NCI-H2081 treated with DMSO at 0.1 percent for 48 hours (cell line): ENCODE results near the gene TTK.
A peak's percentile ranks its signal among the peaks of the same experiment; 100 is the strongest.

Experiments used
- DNase-seq: peaks from one replicate; lab custom pipeline; 2025; lab: John Stamatoyannopoulos, UW

The TTK gene

DNA sequence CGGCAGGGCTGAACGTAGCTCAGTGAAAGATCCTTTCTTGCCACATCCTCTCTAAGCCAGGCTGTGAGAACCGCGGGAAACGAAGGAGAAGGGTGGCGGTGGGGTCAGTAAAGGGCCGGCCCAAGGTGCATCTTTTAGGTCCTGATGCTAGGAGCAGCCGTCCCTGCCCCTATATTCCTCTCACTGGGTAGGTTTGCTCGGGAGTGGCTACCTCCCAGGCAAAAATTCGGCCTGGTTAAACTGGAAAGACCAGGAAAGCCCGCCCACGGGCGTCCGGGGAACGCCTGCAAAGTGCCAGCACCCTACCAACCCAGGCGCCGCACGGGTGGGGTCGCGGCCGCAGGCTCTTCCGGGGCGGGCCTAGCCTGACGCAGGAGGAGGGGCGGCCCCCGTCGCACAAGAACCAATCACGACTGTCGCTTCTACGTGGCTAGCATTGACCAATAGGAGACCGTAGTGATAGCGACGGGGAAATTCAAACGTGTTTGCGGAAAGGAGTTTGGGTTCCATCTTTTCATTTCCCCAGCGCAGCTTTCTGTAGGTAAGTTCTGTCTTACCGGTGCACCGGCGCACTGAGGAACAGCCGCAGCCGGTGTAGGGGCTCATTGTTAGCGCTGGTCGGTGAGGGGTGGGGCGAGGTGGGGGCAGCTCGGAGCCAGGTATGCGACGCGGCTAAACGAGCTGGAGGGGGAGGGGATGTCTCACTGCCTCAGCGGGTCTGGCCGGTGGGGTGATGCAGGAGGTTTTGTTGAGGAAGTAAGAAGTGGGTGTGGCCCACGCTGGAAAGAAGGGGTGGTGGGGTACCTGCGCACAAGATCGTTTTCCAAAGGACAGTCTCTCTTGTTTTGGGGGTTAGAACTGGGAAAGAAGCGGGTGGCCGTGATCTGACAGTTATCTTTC lies at the start of gene TTK:
TTK (plus strand) TSS at position 477 of the 900 bp plus-strand sequence. CDS start 1,195 bp downstream, outside the sequence.
- peak; percentile 90 for DNase-seq

- DNase-seq: no peak
Measured at GRCh38 chr6:79954849-79955248, 49.6 kb upstream of the TTK start.

DNA sequence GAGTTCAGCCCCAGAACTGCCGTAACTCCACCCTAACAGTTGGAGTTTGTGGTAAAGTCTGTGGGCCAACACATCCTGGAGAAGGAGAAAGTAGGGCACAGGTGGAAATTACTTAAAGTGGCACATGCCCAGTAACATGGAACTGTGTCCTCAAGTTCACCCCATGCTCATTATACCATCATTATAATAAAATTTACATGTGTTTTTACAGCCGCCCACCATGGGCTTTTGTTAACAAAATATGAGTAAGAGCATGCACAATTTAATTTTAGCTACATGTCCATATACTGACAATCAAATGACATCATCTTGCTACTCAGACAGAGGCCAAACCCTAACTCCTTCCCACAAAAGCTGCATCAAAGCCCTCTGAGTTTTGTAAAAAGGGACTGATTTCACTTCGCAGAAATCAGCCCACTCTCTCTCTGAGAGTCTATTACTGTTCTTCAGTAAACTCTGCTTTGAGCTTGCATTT lies 39.8 kb upstream of the TTK start:
- DNase-seq: no peak

- DNase-seq: no peak
Measured at GRCh38 chr6:79967178-79967577, 37.3 kb upstream of the TTK start.

- DNase-seq: no peak
Measured at GRCh38 chr6:79969784-79970183, 34.7 kb upstream of the TTK start.

GRCh38 chr6:79971193-79971592 lies 33.3 kb upstream of the TTK start:
- DNase-seq: no peak

DNA sequence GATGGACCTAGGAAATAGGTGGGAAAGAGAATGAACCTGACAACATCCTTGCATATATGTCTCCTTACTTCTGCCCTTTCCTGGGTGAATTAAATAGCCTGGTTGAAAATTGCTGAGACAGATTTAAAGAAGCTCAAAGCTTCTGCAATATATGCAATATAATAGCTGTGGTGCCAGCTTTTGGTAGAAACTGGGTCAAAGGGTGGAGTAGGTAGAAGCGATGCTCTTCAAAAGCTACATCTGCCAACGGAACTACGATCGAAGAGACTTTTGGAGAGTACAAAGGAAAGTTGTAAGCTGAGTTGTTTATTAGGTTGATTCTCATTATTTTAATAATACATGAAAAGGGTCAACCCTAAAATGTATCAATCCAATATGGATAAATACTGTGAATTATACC lies 22.8 kb upstream of the TTK start:
- no peak for DNase-seq

GRCh38 chr6:79984261-79984660 lies 20.2 kb upstream of the TTK start:
- no peak for DNase-seq

- DNase-seq: no peak
Measured at GRCh38 chr6:79985128-79985527, 19.3 kb upstream of the TTK start.

GRCh38 chr6:79989641-79990040 lies 14.8 kb upstream of the TTK start:
- DNase-seq: no peak

GRCh38 chr6:79993012-79993910 lies 11.2 kb upstream of the TTK start:
- DNase-seq: no peak

GRCh38 chr6:79993911-79994309 lies 10.5 kb upstream of the TTK start:
- no peak for DNase-seq

DNA sequence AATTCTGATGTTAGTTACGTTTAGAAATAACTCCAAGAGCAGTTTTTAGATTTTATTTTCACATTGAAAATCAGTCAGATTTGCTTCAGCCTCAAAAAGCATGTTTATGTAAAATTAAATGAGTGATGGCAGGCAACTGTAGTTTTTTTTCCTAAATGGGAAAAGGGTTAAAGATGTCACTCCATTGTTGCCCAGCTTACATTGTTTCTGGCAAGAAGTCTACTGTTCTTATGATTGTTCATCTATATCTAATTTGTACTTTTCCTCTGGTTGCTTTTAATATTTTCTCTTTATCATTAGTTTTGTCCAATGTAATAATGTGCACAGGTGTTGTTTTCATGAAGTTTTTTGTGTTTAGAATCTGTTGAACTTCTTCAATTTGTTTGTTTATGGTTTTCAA lies 6.7 kb upstream of the TTK start:
- no peak for DNase-seq

DNA sequence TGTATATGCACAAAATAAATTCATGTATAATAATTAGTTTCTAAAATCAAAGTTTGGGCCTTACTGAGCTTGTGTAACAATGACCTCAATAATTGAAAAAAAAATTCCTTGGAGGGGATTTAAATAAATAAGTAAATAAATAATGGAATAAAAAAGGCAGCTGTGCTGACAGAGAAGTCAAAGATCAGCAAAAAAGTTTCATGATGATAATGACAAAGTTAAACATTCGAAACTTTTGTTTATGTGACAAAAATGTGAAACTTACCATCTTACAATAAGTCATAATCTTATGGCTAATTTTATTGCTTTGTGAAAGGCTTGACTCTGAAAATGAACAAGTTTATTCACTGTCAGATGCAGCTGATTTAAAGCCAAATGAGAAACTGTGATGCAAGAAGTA lies 3.1 kb upstream of the TTK start:
- no peak for DNase-seq

DNA sequence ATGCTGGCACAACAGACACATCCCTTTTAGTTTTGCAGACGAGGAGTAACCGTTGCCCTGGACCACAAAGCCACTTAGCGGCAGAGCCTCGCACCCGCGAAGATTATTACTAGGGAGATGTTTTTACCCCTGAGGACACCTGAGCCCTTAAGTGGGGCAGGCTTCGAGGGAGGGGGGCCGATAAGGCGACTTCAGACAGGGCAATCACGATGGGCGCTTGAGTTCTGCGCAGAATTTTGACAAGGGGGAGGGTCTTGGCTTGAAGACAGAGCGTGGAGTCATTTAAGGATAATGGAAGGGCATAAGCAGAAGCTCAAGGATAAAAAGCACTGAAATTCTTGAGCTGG lies 650 bp upstream of the TTK start:
- no peak for DNase-seq

DNA sequence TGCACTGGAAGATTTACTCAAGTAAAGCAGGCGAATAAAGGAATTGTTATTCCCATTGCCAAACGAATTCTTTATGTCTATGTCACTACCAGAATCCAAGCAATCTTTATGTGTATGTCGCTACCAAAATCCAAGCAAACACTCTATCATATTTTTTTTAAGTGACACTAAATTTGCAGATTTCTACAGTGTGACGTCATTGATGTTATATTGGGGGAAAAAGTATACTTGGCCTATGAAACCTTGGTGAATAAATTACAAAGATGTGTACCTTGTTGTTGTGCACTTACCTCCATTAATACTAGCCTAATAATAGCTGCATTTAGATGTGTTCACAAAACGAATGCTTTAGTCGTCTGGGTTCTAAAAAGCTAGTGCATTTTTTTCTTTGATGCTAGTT lies 957 bp downstream of the TTK start:
- DNase-seq: no peak

- DNase-seq: no peak
Measured at GRCh38 chr6:80006541-80006940, 2.1 kb downstream of the TTK start.

DNA sequence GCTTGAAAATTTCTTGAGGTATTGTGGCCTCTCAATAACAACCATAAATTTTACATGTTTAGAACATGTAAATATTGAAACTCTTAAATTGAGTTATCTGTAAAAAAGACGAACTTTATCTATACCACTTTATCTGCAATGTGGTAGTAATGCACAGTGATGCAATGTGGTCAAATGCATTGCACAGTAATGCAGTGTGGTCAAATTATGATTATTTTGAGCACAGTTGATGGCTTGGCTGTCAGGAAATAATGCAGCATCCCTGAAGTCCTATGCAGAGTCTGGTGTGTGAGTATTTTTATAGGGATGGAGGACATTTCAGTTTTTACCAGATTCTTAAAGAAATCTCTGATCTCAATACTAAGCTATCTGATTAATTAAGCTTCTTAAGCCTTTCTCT lies 5.1 kb downstream of the TTK start:
- DNase-seq: no peak

- DNase-seq: no peak
Measured at GRCh38 chr6:80010288-80010687, 5.8 kb downstream of the TTK start.

- no peak for DNase-seq
Measured at GRCh38 chr6:80015839-80016435, 11.5 kb downstream of the TTK start.

GRCh38 chr6:80020381-80021120 lies 16.1 kb downstream of the TTK start:
- no peak for DNase-seq

- DNase-seq: no peak
Measured at GRCh38 chr6:80021131-80021530, 16.7 kb downstream of the TTK start.
